Stimulated activated naive CD8-positive, alpha-beta T cell treated with anti-CD3 and anti-CD28 coated beads, Interleukin-15, amount 100 ng/mL, for 72 hours (primary cell): Measurements from ENCODE around the gene PHACTR4.
"Not testable (repeated sequence)": the region's sequence is repeated elsewhere in the genome, so short reads cannot be mapped to it uniquely, and the experiment has no call there.

Experiments
- ATAC-seq: fragments of 150-1000 bp; cut with Tn5 transposase; 2 replicates; pipeline ENCODE4 v1.10.0; 2021; ENCODE audit warnings: mild to moderate bottlenecking, moderate library complexity
- DNase-seq, 2 donors: peaks; one replicate each; pipeline ENCODE4 v3.0.0; 2021 to 2022
- H3K27ac Mint-ChIP-seq, 2 donors: one replicate each; pipeline ENCODE4 v1.8.0; 2022; ENCODE audit warnings: mild to moderate bottlenecking in 2 of 2, mixed read lengths in 2 of 2, moderate library complexity in 2 of 2
- H3K27me3 Mint-ChIP-seq: one replicate; pipeline ENCODE4 v1.8.0; 2022; ENCODE audit warnings: mixed read lengths
- H3K4me1 Mint-ChIP-seq: one replicate; pipeline ENCODE4 v1.8.0; 2022; ENCODE audit warnings: mild to moderate bottlenecking, mixed read lengths
- H3K4me3 Mint-ChIP-seq, 2 donors: one replicate each; pipeline ENCODE4 v1.8.0; 2022; ENCODE audit warnings: mild to moderate bottlenecking in 2 of 2, mixed read lengths in 2 of 2, moderate library complexity in 1 of 2
- H3K9me3 Mint-ChIP-seq, 2 donors: one replicate each; pipeline ENCODE4 v1.8.0; 2022; ENCODE audit warnings: mixed read lengths in 2 of 2

The PHACTR4 gene

GRCh38 chr1:28516518-28516956, 147.0 kb downstream of the PHACTR4 start:
- H3K4me3 Mint-ChIP-seq = no peak overlapping the region

GRCh38 chr1:28517649-28517999, 148.1 kb downstream of the PHACTR4 start:
- Mint-ChIP-seq H3K27me3 (no peaks in the 10 kb centered on the region), H3K27ac (peak overlapping the region; percentile 94 to 96), H3K4me3 (peak overlapping the region; percentile 91 to 92), H3K4me1 (peaks cover 53% of the 10 kb centered on the region), H3K9me3 (no peaks in the 10 kb centered on the region)
- peak; percentile 2 for ATAC-seq
- no peak for DNase-seq

More at GRCh38 chr1:28516518-28516956, 147.0 kb downstream of the PHACTR4 start:
- ATAC-seq (no peak), DNase-seq (no peak)
- Mint-ChIP-seq H3K9me3 (no peaks in the 10 kb centered on the region), H3K27me3 (no peaks in the 10 kb centered on the region), H3K4me1 (peaks cover 55% of the 10 kb centered on the region), H3K27ac (no peak overlapping the region)

- peak; percentile 81 for ATAC-seq
- H3K27ac Mint-ChIP-seq = peak overlapping the region; percentile 95 to 96
- peaks cover 48% of the 10 kb centered on the region for H3K4me1 Mint-ChIP-seq
- no peaks in the 10 kb centered on the region for H3K9me3 Mint-ChIP-seq
- H3K27me3 Mint-ChIP-seq = no peaks in the 10 kb centered on the region
- peak overlapping the region; percentile 91 to 92 for H3K4me3 Mint-ChIP-seq
- DNase-seq = peak; percentile 92
These were observed 148.6 kb downstream of the PHACTR4 start for GRCh38 chr1:28518000-28518744.

GRCh38 chr1:28518745-28519341, 149.3 kb downstream of the PHACTR4 start:
- Mint-ChIP-seq H3K27ac (peak overlapping the region; percentile 93 to 95), H3K4me1 (peaks cover 48% of the 10 kb centered on the region), H3K9me3 (no peaks in the 10 kb centered on the region), H3K27me3 (no peaks in the 10 kb centered on the region), H3K4me3 (peak overlapping the region; percentile 87 to 89)
- ATAC-seq (peak; percentile 75), DNase-seq (peak; percentile 63 to 76)

- peaks cover 44% of the 10 kb centered on the region for H3K4me1 Mint-ChIP-seq
- ATAC-seq (no peak), DNase-seq (no peak)
- H3K4me3 Mint-ChIP-seq = peak overlapping the region; percentile 35 to 36
- no peaks in the 10 kb centered on the region for H3K27me3 Mint-ChIP-seq
- H3K9me3 Mint-ChIP-seq = no peaks in the 10 kb centered on the region
- H3K27ac Mint-ChIP-seq = no peak overlapping the region
These were observed 150.6 kb downstream of the PHACTR4 start for GRCh38 chr1:28519946-28520725.

GRCh38 chr1:28520796-28521195, 151.3 kb downstream of the PHACTR4 start:
- H3K9me3 Mint-ChIP-seq, H3K27ac Mint-ChIP-seq, DNase-seq, H3K27me3 Mint-ChIP-seq, ATAC-seq, H3K4me3 Mint-ChIP-seq: not testable (repeated sequence)
- H3K4me1 Mint-ChIP-seq = peaks cover 44% of the 10 kb centered on the region

- Mint-ChIP-seq H3K27ac (no peak overlapping the region), H3K9me3 (no peaks in the 10 kb centered on the region), H3K4me3 (peak overlapping the region in 1 of 2 donors; percentile 35), H3K27me3 (no peaks in the 10 kb centered on the region), H3K4me1 (peaks cover 44% of the 10 kb centered on the region)
- no peak for DNase-seq
- ATAC-seq = no peak
These were observed 152.1 kb downstream of the PHACTR4 start for GRCh38 chr1:28521502-28522164.

- H3K27me3 Mint-ChIP-seq = not testable (repeated sequence)
These were observed 153.0 kb downstream of the PHACTR4 start for GRCh38 chr1:28522537-28522936.

GRCh38 chr1:28525002-28525642, 155.6 kb downstream of the PHACTR4 start:
- peaks cover 21% of the 10 kb centered on the region for H3K4me1 Mint-ChIP-seq
- not testable (repeated sequence) for H3K9me3 Mint-ChIP-seq, H3K4me3 Mint-ChIP-seq, ATAC-seq, H3K27ac Mint-ChIP-seq, H3K27me3 Mint-ChIP-seq, DNase-seq

More at GRCh38 chr1:28522537-28522936, 153.0 kb downstream of the PHACTR4 start:
- peaks cover 39% of the 10 kb centered on the region for H3K4me1 Mint-ChIP-seq
- not testable (repeated sequence) for H3K27ac Mint-ChIP-seq, DNase-seq, H3K9me3 Mint-ChIP-seq, H3K4me3 Mint-ChIP-seq, ATAC-seq

GRCh38 chr1:28526886-28527285, 157.3 kb downstream of the PHACTR4 start:
- Mint-ChIP-seq H3K4me3 (no peak overlapping the region), H3K27ac (no peak overlapping the region), H3K9me3 (no peaks in the 10 kb centered on the region), H3K27me3 (no peaks in the 10 kb centered on the region), H3K4me1 (peaks cover 4% of the 10 kb centered on the region)
- no peak for ATAC-seq
- no peak for DNase-seq

GRCh38 chr1:28530456-28530855, 160.9 kb downstream of the PHACTR4 start:
- ATAC-seq = no peak
- DNase-seq = no peak
- Mint-ChIP-seq H3K4me1 (no peaks in the 10 kb centered on the region), H3K27me3 (no peaks in the 10 kb centered on the region), H3K4me3 (no peak overlapping the region), H3K9me3 (no peaks in the 10 kb centered on the region), H3K27ac (no peak overlapping the region)

- no peak overlapping the region for H3K4me3 Mint-ChIP-seq
- no peak for ATAC-seq
- no peaks in the 10 kb centered on the region for H3K27me3 Mint-ChIP-seq
- DNase-seq = no peak
- H3K9me3 Mint-ChIP-seq = no peaks in the 10 kb centered on the region
- peak overlapping the region in 1 of 2 donors; percentile 3 for H3K27ac Mint-ChIP-seq
- no peaks in the 10 kb centered on the region for H3K4me1 Mint-ChIP-seq
These were observed 165.1 kb downstream of the PHACTR4 start for GRCh38 chr1:28534671-28535070.

GRCh38 chr1:28535180-28535579, 165.6 kb downstream of the PHACTR4 start:
- Mint-ChIP-seq H3K27ac (no peak overlapping the region), H3K4me3 (no peak overlapping the region), H3K27me3 (no peaks in the 10 kb centered on the region), H3K9me3 (no peaks in the 10 kb centered on the region), H3K4me1 (no peaks in the 10 kb centered on the region)
- ATAC-seq (no peak), DNase-seq (no peak)

- ATAC-seq = no peak
- no peaks in the 10 kb centered on the region for H3K4me1 Mint-ChIP-seq
- DNase-seq = no peak
- no peak overlapping the region for H3K4me3 Mint-ChIP-seq
- no peaks in the 10 kb centered on the region for H3K27me3 Mint-ChIP-seq
- no peaks in the 10 kb centered on the region for H3K9me3 Mint-ChIP-seq
- peak overlapping the region in 1 of 2 donors; percentile 71 for H3K27ac Mint-ChIP-seq
These were observed 168.1 kb downstream of the PHACTR4 start for GRCh38 chr1:28537457-28538199.
